Stimulated activated CD4-positive, alpha-beta T cell treated with anti-CD3 and anti-CD28 coated beads, TNF-alpha, amount 100 ng/mL, for 48 hours (primary cell): ENCODE data around the gene DKK3.

Experiments used
- DNase-seq, 3 donors: peaks; one replicate each; pipeline ENCODE4 v3.0.0-alpha.2; 2020; ENCODE audit warnings: low read depth in 3 of 3

DKK3 gene

DNA sequence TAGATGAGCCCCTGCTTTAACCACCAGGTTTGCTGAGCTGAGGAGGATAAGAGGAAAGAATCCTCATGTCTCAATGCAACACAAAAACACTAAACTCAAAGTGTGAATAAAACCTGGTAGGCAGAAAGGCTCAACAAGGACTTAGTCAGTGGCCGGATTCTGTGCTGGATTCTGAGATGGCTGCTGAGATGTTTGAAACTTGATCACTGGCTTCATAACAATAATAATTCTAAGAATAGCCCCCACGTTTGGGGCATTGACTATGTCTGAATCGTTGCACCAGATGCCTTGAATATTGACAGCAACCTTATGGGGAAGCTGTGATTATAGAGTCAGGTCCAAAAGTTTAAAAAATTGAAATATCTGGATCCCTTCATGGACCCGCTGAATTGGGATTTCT lies 4.6 kb downstream of the DKK3 start:
- DNase-seq: no peak

DNA sequence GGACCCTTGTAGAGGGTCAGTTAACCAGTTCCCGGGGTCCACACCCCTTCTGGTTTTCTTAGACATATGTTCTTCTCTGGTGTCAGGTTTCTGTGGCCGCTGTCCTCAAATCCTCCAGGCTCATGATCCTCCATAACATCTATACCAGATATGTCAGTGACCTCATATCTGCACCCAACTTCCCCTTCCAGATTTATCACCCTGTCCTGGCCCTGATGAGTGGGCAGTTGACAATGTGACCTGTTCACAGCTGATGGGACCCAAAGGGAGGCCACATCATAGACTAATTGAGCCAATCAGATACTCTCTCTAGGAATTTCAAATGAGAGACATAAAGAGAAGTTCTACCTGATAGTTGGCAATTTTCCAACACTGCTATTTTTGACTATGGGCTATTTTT lies 5.1 kb downstream of the DKK3 start:
- DNase-seq: no peak

- DNase-seq: no peak
Observed at GRCh38 chr11:12001186-12001585, 7.2 kb downstream of the DKK3 start.

- DNase-seq: no peak
Observed at GRCh38 chr11:11998091-11998781, 10.2 kb downstream of the DKK3 start.

- DNase-seq: no peak
Observed at GRCh38 chr11:11997049-11997322, 11.4 kb downstream of the DKK3 start.

- DNase-seq: no peak
Observed at GRCh38 chr11:11996321-11997048, 11.9 kb downstream of the DKK3 start.

- no peak for DNase-seq
Observed at GRCh38 chr11:11995601-11996000, 12.8 kb downstream of the DKK3 start.

DNA sequence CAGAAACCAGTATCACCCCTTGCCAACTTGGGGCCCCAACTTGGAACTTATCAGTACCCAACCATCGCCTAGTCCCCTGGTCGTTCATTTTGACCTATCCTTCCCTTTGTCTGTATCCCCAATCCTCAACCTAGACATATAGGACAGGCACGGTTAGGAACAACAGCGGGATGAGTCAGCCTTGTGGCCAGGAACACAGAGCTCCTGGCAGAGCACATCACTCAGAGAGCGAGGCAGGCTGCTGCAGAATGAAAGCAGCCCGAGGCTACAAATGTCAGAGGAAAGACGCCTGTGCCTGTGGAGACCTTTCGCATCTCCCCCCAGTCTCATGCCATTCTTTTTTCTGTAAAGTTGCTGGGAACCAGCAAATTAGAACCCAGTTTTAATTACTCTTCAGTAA lies 14.6 kb downstream of the DKK3 start:
- no peak for DNase-seq

DNA sequence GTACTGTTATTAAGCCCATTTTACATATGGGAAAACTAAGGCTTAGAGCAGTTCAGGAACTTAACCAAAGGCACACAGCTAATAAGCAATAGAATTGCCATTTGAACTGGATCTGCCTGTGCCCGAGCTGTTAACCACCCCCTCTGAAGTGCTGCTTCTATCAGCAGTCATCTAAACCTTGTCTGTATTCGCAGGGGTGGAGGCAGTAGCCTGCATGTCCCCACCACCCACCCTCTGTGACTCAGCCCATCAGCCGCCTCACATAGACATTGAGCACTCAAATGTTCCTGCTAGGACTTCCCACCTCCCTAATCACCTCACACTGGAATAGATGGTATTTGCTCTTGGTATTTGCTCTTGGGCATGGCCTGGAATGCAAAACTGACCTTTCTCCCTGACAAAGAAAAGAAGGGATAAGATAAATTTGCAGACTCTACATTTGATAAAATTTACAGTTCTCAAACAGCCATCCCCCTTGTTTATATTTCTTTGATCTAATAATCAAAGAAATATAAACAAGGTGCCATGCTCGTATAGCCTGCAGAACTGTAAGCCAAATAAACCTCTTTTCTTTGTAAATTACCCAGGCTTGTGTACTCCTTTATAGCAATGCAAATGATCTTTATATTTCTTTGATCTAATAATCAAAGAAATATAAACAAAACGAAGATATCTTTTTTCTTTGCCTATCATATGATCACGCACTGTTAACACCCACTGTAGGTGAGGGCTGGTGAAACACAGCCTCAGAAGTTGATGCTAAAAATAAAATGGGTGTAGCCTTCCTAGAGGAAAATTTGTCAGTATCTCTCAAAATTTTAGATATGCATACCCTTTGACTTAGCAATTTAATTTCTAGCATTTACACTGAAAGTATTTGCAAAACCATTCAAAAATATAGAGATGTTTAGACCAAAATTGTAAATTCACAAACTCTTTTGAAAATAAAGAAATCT lies 15.9 kb downstream of the DKK3 start:
- no peak for DNase-seq

DNA sequence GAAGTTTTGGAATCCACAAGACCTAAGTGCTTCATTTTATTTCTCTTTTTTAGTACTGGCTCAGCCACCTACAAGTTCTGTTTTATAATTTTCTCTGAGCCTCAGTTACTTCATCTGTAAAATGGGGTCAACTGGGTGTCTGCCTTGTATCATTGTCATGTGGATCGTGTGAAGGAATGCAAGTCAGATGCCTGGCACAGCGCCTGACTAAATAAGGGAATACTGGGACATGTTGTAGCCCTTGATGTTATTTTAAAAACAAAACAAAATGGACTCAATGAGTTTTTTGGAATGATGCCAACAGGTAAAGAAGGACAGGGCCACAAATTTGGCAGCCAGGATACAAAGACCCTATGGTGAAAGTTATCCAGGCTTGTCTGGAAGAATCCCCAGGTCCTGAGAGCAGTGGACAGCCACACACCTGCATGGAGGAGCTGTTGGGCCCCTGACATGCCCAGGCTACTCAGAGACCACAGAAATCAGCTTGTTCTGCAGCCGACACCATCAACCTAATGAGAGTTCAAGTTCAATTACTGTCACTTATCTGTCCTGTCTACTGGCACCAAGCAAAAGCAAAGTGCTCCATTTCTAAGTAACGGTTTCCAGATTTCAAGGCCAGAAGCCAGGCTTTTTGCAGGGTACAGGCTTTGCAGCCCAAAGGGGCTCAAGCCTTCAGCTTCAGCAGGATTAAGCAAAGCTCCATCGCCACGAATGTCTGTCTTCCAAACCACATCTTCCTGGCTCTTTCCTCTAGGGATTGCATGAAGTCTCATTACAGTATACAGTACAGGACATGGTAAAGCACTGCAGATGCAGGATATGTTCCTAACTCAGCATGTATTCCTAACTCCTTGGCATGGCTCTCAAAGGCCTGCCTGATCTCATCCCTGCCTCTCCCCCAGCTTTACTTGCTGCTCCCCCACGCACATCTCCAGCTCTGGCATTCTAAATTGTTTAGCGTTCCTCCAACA lies 18.4 kb downstream of the DKK3 start:
- no peak for DNase-seq

- DNase-seq: no peak
Observed at GRCh38 chr11:11988681-11989261, 19.7 kb downstream of the DKK3 start.

- DNase-seq: no peak
Observed at GRCh38 chr11:11988099-11988651, 20.3 kb downstream of the DKK3 start.

DNA sequence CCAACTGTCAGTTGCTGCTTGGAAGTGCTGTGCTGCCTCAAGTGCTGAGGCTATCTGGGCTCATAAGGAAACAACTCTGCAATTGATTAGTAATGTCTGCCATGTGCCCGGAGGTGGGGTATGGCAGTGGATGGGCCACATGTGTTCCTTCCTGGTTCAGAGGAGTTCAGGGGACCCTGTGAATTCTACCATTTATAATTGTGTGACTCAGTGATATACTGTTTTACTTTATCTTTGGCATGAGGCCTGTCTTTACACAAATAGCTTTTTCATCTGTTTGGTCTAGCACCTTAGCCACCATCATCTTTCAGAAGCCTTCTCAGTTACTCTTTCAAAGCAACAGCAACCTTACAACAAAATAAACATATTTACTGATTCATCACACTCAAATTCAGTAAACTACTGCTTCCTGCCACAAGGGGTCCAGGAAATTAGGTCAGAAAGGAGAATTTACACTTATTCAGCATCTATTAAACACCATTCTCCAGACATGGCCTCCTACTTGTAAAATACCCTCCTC lies 20.9 kb downstream of the DKK3 start:
- no peak for DNase-seq

- DNase-seq: no peak
Observed at GRCh38 chr11:11985954-11986949, 22.2 kb downstream of the DKK3 start.

DNA sequence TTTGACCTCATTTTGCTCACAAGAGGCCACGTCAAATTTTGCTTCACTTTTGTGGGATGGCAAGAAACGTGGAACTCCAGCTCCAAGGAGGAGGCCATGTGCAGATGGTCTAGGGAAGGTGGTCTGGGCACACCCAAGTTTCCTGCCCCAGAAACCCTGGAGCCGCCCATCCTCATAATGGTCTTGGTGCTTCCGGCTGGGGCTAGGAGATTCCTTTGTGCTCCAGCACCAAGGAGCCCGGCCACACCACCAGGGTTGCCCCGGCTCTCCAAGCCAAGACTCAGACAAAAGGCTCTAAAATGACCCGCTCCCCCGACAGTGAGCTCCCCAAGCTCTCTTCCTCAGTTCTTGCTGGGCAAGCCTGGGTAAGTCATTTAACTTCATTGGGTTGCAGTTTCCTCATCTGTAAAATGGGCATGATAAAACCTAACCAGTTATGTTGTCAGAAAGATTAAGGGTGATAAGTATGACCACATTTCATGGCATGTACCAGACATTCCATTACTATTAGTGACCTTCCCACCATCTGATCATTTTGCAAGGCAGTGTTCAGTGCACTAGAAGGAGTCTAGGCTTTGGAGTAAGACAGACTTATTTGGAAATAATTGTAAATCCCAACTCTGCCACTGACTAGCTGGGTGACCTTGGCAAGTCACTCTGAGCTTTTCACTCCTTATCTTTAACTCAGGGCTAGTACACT lies 23.3 kb downstream of the DKK3 start:
- no peak for DNase-seq

DNA sequence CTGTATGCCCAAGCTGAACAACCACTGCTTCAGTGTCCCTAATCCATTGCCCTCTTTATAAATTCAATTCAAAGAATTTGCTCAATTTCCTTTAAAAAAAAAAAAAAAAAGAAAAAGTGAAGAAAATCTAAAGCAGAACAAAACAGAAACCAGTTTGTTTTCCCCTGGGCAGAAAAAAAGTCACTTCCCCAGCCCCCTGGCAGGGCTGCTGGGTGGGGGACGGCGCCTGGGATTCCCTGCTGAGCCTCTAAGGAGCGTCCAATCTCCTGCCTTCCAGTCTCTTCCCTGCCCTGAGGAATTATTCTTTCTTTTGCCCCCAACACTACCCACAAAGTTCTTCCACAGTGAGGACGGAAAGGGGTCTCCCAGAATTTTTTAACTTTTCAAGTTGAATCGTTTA lies 23.9 kb downstream of the DKK3 start:
- no peak for DNase-seq

DNA sequence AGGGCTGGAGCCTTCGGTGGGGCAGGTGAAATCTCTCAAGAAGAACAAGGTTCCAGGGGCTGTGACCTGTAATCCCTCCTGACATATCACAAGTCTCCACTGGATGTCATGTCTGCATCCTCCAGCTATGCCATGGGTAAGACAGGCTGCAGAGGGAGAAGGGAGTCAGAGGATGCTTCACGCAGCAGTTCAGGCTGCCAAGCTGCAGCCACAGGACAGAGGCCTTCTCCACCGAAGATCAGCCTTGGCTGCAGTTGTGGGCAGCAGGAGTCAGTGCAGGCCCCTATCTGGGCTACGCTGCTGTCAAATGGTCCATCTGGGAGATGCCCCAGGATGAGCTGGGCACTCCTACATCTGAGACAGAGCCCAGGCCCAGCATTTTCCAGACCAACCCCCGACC lies 25.0 kb downstream of the DKK3 start:
- DNase-seq: no peak

GRCh38 chr11:11982975-11983374 lies 25.5 kb downstream of the DKK3 start:
- DNase-seq: no peak

DNA sequence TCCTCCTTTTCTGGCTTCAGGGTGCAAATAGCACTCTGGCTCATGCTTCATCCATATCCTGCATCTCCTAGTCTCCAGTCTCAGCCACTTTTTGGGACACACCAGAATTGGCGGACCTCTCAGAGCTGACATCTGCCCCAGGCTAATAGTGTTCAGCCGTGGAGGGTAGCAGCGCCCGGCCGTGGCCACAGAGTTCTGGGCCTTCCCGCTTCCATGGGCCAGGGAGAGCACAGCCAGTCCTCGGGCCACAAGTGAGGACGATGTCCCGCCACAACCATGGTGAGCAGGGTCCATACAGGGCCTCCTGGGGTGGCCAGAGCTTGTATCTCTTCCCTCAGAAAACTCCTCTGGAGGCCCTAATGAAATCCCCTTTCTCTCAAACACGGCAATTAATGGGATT lies 26.0 kb downstream of the DKK3 start:
- no peak for DNase-seq
